SK-N-MC (cell line): Measurements from ENCODE around the gene PRKN.

ENCODE experiments used
- EZH2 ChIP-seq: fragments of 200-600 bp; sonication (generic); IDR thresholded peaks from one replicate; pipeline ENCODE4 v1.6.1; 2017; ENCODE audit warnings: antibody characterized with exemption
- FOXP2 ChIP-seq: optimal IDR thresholded peaks from 2 replicates; pipeline ENCODE3; 2011; ENCODE audit warnings: mild to moderate bottlenecking, moderate library complexity; ENCODE audit not compliant: insufficient read depth; ENCODE audit errors: extremely low read length, control extremely low read depth
- POLR2AphosphoS5 ChIP-seq: IDR thresholded peaks from 2 replicates; pipeline ENCODE4 v1.6.1; 2012; ENCODE audit warnings: mild to moderate bottlenecking, low read depth, low read length, borderline replicate concordance

DNA sequence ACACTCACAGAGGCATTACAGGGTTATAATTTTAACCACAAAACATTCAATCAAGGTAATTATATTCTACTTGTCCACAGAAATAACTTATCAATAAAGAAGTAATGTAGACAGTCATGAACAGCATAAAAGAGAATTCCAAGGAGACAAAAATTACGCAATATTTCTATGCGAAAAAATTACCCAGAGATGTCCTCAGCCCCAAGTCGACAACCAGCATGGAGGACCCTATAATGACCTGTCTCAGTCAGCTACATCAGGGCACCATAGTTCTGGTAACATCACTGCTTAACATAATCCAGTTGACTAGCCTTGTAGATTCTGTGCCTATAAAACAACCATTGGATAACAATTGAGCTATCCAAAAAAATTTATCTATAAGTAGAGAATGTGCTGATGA is 579.8 kb downstream of the PRKN start:
- TF ChIP-seq POLR2AphosphoS5 = no peak
- no peak for TF ChIP-seq FOXP2
- no peak for TF ChIP-seq EZH2
